ENCODE data around the gene P2RX7. TPM values are rescaled to one million over a fixed set of nuclear protein-coding genes. Genes with fewer than 3 reads are reported as not detected.
A peak's percentile ranks its signal among the peaks of the same experiment; 100 is the strongest.

Gene P2RX7
- total and polyA plus RNA-seq, 4 donors = 2.1 to 12.8 (median 4.1) TPM

GRCh38 chr12:121184425-121184824 is 51.7 kb downstream of the P2RX7 start:
- no peaks in the 10 kb centered on the region for H3K9me3 ChIP-seq (ENCODE audit: control insufficient read depth, low read length)
- H3K27me3 ChIP-seq (ENCODE audit: control insufficient read depth in 1 of 2, insufficient read depth in 2 of 2, low read length in 1 of 2) = no peaks in the 10 kb centered on the region
- no peak overlapping the region for H3K4me3 ChIP-seq (ENCODE audit: low read length in 2 of 2)
- ATAC-seq (ENCODE audit: low FRiP score) (no peak), DNase-seq (no peak)
- intact Hi-C loops (cut with DNase I) = no loop called here
- no peaks in the 10 kb centered on the region for H3K36me3 ChIP-seq (ENCODE audit: control insufficient read depth in 1 of 2, insufficient read depth in 2 of 2, low read length in 1 of 2)
- no peak overlapping the region for H3K27ac ChIP-seq (ENCODE audit: low read depth in 1 of 2, low read length in 2 of 2)
- WGBS, 2 donors = 88 to 89% methylated on average over 15 of the region's 15 CpGs
- no peaks in the 10 kb centered on the region for H3K4me1 ChIP-seq (ENCODE audit: control insufficient read depth in 1 of 2, insufficient read depth in 2 of 2, low read length in 2 of 2)

GRCh38 chr12:121184984-121185889 is 52.6 kb downstream of the P2RX7 start:
- no peak for ATAC-seq (ENCODE audit: low FRiP score)
- no peaks in the 10 kb centered on the region for H3K27me3 ChIP-seq (ENCODE audit: control insufficient read depth in 1 of 2, insufficient read depth in 2 of 2, low read length in 1 of 2)
- no peaks in the 10 kb centered on the region for H3K36me3 ChIP-seq (ENCODE audit: control insufficient read depth in 1 of 2, insufficient read depth in 2 of 2, low read length in 1 of 2)
- no peak overlapping the region for H3K4me3 ChIP-seq (ENCODE audit: low read length in 2 of 2)
- no peak for DNase-seq
- H3K4me1 ChIP-seq (ENCODE audit: control insufficient read depth in 1 of 2, insufficient read depth in 2 of 2, low read length in 2 of 2) = no peaks in the 10 kb centered on the region
- intact Hi-C loops (cut with DNase I) = no loop called here
- H3K27ac ChIP-seq (ENCODE audit: low read depth in 1 of 2, low read length in 2 of 2) = no peak overlapping the region
- WGBS, 2 donors = 95% methylated on average over 7 of the region's 7 CpGs
- H3K9me3 ChIP-seq (ENCODE audit: control insufficient read depth, low read length) = no peaks in the 10 kb centered on the region

- Histone ChIP-seq H3K9me3 (ENCODE audit: control insufficient read depth, low read length) (no peaks in the 10 kb centered on the region), H3K27ac (ENCODE audit: low read depth in 1 of 2, low read length in 2 of 2) (no peak overlapping the region), H3K4me3 (ENCODE audit: low read length in 2 of 2) (no peak overlapping the region), H3K27me3 (ENCODE audit: control insufficient read depth in 1 of 2, insufficient read depth in 2 of 2, low read length in 1 of 2) (no peaks in the 10 kb centered on the region), H3K36me3 (ENCODE audit: control insufficient read depth in 1 of 2, insufficient read depth in 2 of 2, low read length in 1 of 2) (no peaks in the 10 kb centered on the region), H3K4me1 (ENCODE audit: control insufficient read depth in 1 of 2, insufficient read depth in 2 of 2, low read length in 2 of 2) (no peaks in the 10 kb centered on the region)
- intact Hi-C loops (cut with DNase I) = no loop called here
- DNase-seq (no peak), ATAC-seq (ENCODE audit: low FRiP score) (no peak)
- 93 to 95% methylated on average over 2 of the region's 2 CpGs for WGBS, 2 donors
Observed at GRCh38 chr12:121186826-121187225, 54.1 kb downstream of the P2RX7 start.

GRCh38 chr12:121187501-121187900 is 54.8 kb downstream of the P2RX7 start:
- no peaks in the 10 kb centered on the region for H3K27me3 ChIP-seq (ENCODE audit: control insufficient read depth in 1 of 2, insufficient read depth in 2 of 2, low read length in 1 of 2)
- DNase-seq (no peak), ATAC-seq (ENCODE audit: low FRiP score) (no peak)
- H3K9me3 ChIP-seq (ENCODE audit: control insufficient read depth, low read length) = no peaks in the 10 kb centered on the region
- no peak overlapping the region for H3K4me3 ChIP-seq (ENCODE audit: low read length in 2 of 2)
- H3K36me3 ChIP-seq (ENCODE audit: control insufficient read depth in 1 of 2, insufficient read depth in 2 of 2, low read length in 1 of 2) = no peaks in the 10 kb centered on the region
- intact Hi-C loops (cut with DNase I) = no loop called here
- H3K27ac ChIP-seq (ENCODE audit: low read depth in 1 of 2, low read length in 2 of 2) = no peak overlapping the region
- H3K4me1 ChIP-seq (ENCODE audit: control insufficient read depth in 1 of 2, insufficient read depth in 2 of 2, low read length in 2 of 2) = no peaks in the 10 kb centered on the region
- 75 to 78% methylated on average over 7 of the region's 7 CpGs for WGBS, 2 donors

GRCh38 chr12:121188227-121188626 is 55.6 kb downstream of the P2RX7 start:
- no peak overlapping the region for H3K27ac ChIP-seq (ENCODE audit: low read depth in 1 of 2, low read length in 2 of 2)
- WGBS, 2 donors = 97 to 98% methylated on average over 2 of the region's 2 CpGs
- no peak overlapping the region for H3K4me3 ChIP-seq (ENCODE audit: low read length in 2 of 2)
- DNase-seq (no peak), ATAC-seq (ENCODE audit: low FRiP score) (no peak)
- intact Hi-C loops (cut with DNase I) = no loop called here
- no peaks in the 10 kb centered on the region for H3K27me3 ChIP-seq (ENCODE audit: control insufficient read depth in 1 of 2, insufficient read depth in 2 of 2, low read length in 1 of 2)
- H3K4me1 ChIP-seq (ENCODE audit: control insufficient read depth in 1 of 2, insufficient read depth in 2 of 2, low read length in 2 of 2) = no peaks in the 10 kb centered on the region
- H3K36me3 ChIP-seq (ENCODE audit: control insufficient read depth in 1 of 2, insufficient read depth in 2 of 2, low read length in 1 of 2) = no peaks in the 10 kb centered on the region
- H3K9me3 ChIP-seq (ENCODE audit: control insufficient read depth, low read length) = no peaks in the 10 kb centered on the region

GRCh38 chr12:121189131-121189530 is 56.5 kb downstream of the P2RX7 start:
- ATAC-seq (ENCODE audit: low FRiP score) (no peak), DNase-seq (no peak)
- WGBS, 2 donors = 78 to 81% methylated on average over 9 of the region's 9 CpGs
- no peaks in the 10 kb centered on the region for H3K4me1 ChIP-seq (ENCODE audit: control insufficient read depth in 1 of 2, insufficient read depth in 2 of 2, low read length in 2 of 2)
- no peaks in the 10 kb centered on the region for H3K27me3 ChIP-seq (ENCODE audit: control insufficient read depth in 1 of 2, insufficient read depth in 2 of 2, low read length in 1 of 2)
- intact Hi-C loops (cut with DNase I) = no loop called here
- H3K4me3 ChIP-seq (ENCODE audit: low read length in 2 of 2) = no peak overlapping the region
- no peak overlapping the region for H3K27ac ChIP-seq (ENCODE audit: low read depth in 1 of 2, low read length in 2 of 2)
- no peaks in the 10 kb centered on the region for H3K9me3 ChIP-seq (ENCODE audit: control insufficient read depth, low read length)
- no peaks in the 10 kb centered on the region for H3K36me3 ChIP-seq (ENCODE audit: control insufficient read depth in 1 of 2, insufficient read depth in 2 of 2, low read length in 1 of 2)

GRCh38 chr12:121189619-121190155 is 57.0 kb downstream of the P2RX7 start:
- no peaks in the 10 kb centered on the region for H3K27me3 ChIP-seq (ENCODE audit: control insufficient read depth in 1 of 2, insufficient read depth in 2 of 2, low read length in 1 of 2)
- H3K27ac ChIP-seq (ENCODE audit: low read depth in 1 of 2, low read length in 2 of 2) = no peak overlapping the region
- H3K4me1 ChIP-seq (ENCODE audit: control insufficient read depth in 1 of 2, insufficient read depth in 2 of 2, low read length in 2 of 2) = no peaks in the 10 kb centered on the region
- 82 to 87% methylated on average over 9 of the region's 9 CpGs for WGBS, 2 donors
- no peak for ATAC-seq (ENCODE audit: low FRiP score)
- H3K36me3 ChIP-seq (ENCODE audit: control insufficient read depth in 1 of 2, insufficient read depth in 2 of 2, low read length in 1 of 2) = no peaks in the 10 kb centered on the region
- no peak for DNase-seq
- intact Hi-C loops (cut with DNase I) = no loop called here
- H3K4me3 ChIP-seq (ENCODE audit: low read length in 2 of 2) = no peak overlapping the region
- no peaks in the 10 kb centered on the region for H3K9me3 ChIP-seq (ENCODE audit: control insufficient read depth, low read length)

- Histone ChIP-seq H3K27ac (ENCODE audit: low read depth in 1 of 2, low read length in 2 of 2) (no peak overlapping the region), H3K4me3 (ENCODE audit: low read length in 2 of 2) (no peak overlapping the region), H3K36me3 (ENCODE audit: control insufficient read depth in 1 of 2, insufficient read depth in 2 of 2, low read length in 1 of 2) (no peaks in the 10 kb centered on the region), H3K9me3 (ENCODE audit: control insufficient read depth, low read length) (no peaks in the 10 kb centered on the region), H3K4me1 (ENCODE audit: control insufficient read depth in 1 of 2, insufficient read depth in 2 of 2, low read length in 2 of 2) (no peaks in the 10 kb centered on the region), H3K27me3 (ENCODE audit: control insufficient read depth in 1 of 2, insufficient read depth in 2 of 2, low read length in 1 of 2) (no peaks in the 10 kb centered on the region)
- no peak for DNase-seq
- intact Hi-C loops (cut with DNase I) = no loop called here
- 37 to 39% methylated on average over 2 of the region's 2 CpGs for WGBS, 2 donors
- peak; percentile 22 for ATAC-seq (ENCODE audit: low FRiP score)
Observed at GRCh38 chr12:121190523-121191031, 57.9 kb downstream of the P2RX7 start.

- intact Hi-C loops (cut with DNase I) = no loop called here
- WGBS, 2 donors = 77 to 98% methylated on average over 3 of the region's 3 CpGs
- Histone ChIP-seq H3K9me3 (ENCODE audit: control insufficient read depth, low read length) (no peaks in the 10 kb centered on the region), H3K27ac (ENCODE audit: low read depth in 1 of 2, low read length in 2 of 2) (no peak overlapping the region), H3K36me3 (ENCODE audit: control insufficient read depth in 1 of 2, insufficient read depth in 2 of 2, low read length in 1 of 2) (no peaks in the 10 kb centered on the region), H3K27me3 (ENCODE audit: control insufficient read depth in 1 of 2, insufficient read depth in 2 of 2, low read length in 1 of 2) (no peaks in the 10 kb centered on the region), H3K4me3 (ENCODE audit: low read length in 2 of 2) (no peak overlapping the region), H3K4me1 (ENCODE audit: control insufficient read depth in 1 of 2, insufficient read depth in 2 of 2, low read length in 2 of 2) (no peaks in the 10 kb centered on the region)
- DNase-seq (no peak), ATAC-seq (ENCODE audit: low FRiP score) (no peak)
Observed at GRCh38 chr12:121191151-121191550, 58.5 kb downstream of the P2RX7 start.
